Mesenteric fat pad (tissue), 1 donor: Measurements from ENCODE around the gene TF. TPM values are rescaled to one million over a fixed set of nuclear protein-coding genes. Genes with fewer than 3 reads are reported as not detected.

Experiments used
- DNase-seq: peaks from one replicate; pipeline ENCODE4 v3.0.0-alpha.2; 2020; ENCODE audit warnings: low spot score
- total RNA-seq: library from RNA; stranded (reverse); fragmentation: NEBNext Ultra II Directional; extraction: Animal tissue kit (Norgen Biotek cat#: 25700); gene quantifications from one replicate; pipeline ENCODE4 v1.2.1, GENCODE V29; 2021
- donor health status: DM: yes; HTN: yes; CAD: no.

The TF gene
- total RNA-seq, 1 donor from 2014 or later: 9.4 TPM

GRCh38 chr3:133746712-133747066 is 496 bp downstream of the TF start:
- no peak for DNase-seq

- no peak for DNase-seq
These were observed 1.2 kb downstream of the TF start for GRCh38 chr3:133747373-133747772.

- DNase-seq: no peak
These were observed 1.9 kb downstream of the TF start for GRCh38 chr3:133747907-133748639.

GRCh38 chr3:133749427-133750258 is 3.5 kb downstream of the TF start:
- no peak for DNase-seq

GRCh38 chr3:133750259-133750656 is 4.1 kb downstream of the TF start:
- no peak for DNase-seq

GRCh38 chr3:133753107-133753778 is 7.0 kb downstream of the TF start:
- DNase-seq: no peak

GRCh38 chr3:133753779-133754164 is 7.6 kb downstream of the TF start:
- DNase-seq: no peak

GRCh38 chr3:133754455-133754854 is 8.3 kb downstream of the TF start:
- no peak for DNase-seq

- DNase-seq: no peak
These were observed 9.0 kb downstream of the TF start for GRCh38 chr3:133754973-133755828.

GRCh38 chr3:133756716-133757694 is 10.8 kb downstream of the TF start:
- no peak for DNase-seq

GRCh38 chr3:133757701-133758567 is 11.7 kb downstream of the TF start:
- no peak for DNase-seq

- no peak for DNase-seq
These were observed 12.4 kb downstream of the TF start for GRCh38 chr3:133758568-133758928.

GRCh38 chr3:133758964-133759739 is 13.0 kb downstream of the TF start:
- no peak for DNase-seq

GRCh38 chr3:133759740-133760305 is 13.6 kb downstream of the TF start:
- DNase-seq: no peak

- DNase-seq: no peak
These were observed 14.7 kb downstream of the TF start for GRCh38 chr3:133760916-133761315.

GRCh38 chr3:133761605-133762484 is 15.7 kb downstream of the TF start:
- no peak for DNase-seq

- no peak for DNase-seq
These were observed 16.3 kb downstream of the TF start for GRCh38 chr3:133762539-133762938.
